HG03159 (cell line): ENCODE data around the gene ROBO2.

Experiments used
- ATAC-seq: cut with Tn5 transposase; IDR thresholded peaks from one replicate; pipeline ENCODE4 v1.9.1; 2021; ENCODE audit warnings: mild to moderate bottlenecking, moderate library complexity; ENCODE audit not compliant: unreplicated experiment

ROBO2 gene

DNA sequence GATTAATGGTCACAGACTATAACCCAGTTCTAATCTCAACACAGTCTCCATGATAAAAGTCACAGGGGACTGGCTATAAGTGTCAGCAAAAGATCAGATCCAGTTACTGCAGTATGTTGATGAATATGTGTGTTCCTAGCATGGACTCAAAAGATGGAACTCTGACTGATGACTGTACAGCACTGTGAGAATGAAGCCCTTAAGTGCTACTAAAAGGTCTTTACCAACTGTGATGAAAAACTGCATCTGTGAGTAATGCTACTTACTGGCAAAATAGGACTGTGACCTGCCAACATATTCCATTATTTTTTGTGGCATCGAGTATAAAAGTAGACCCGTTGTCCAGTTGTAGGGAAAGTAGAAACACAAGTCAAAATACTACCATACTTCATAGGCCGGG is 284.2 kb downstream of the ROBO2 start:
- no peak for ATAC-seq

GRCh38 chr3:77325280-77325679 is 285.4 kb downstream of the ROBO2 start:
- ATAC-seq: no peak

DNA sequence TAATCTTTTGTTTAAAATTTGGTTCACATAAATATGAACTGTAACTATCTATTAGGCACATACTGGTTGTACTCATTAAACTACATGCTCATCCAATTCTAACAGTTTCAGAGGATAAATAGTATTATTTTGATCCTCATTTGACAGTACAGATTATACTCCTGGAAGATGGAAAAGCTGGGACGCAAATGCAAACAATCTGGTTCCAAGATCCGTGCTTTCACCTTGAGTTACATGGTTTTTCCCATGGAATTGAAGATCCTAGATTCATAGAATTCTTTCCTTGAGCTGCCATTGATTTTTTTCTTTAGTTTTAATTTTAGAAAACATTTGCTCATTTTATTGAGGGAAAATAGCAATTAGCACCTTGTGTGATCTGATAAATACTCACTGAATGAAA is 285.8 kb downstream of the ROBO2 start:
- ATAC-seq: no peak

GRCh38 chr3:77326586-77326985 is 286.7 kb downstream of the ROBO2 start:
- no peak for ATAC-seq

- ATAC-seq: no peak
Measured at GRCh38 chr3:77328690-77329089, 288.8 kb downstream of the ROBO2 start.

DNA sequence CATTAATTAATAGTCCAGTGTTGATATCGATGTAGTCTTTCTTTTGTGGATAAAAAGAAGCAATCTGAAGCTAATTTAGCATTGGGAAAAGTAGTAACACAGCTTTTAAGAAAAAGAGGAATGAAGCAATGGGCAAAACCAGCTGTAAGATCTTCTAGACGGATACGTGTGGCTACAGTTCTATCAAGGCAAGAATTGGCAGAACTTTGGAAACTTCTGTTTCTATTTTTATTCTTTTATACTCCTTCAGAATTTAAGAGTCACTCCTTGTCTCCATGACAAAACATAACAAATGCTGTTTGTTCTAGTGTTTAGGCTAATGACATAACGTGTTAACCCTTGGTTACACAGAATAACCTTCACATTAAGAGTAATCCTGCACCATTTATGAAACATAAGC is 289.2 kb downstream of the ROBO2 start:
- no peak for ATAC-seq

DNA sequence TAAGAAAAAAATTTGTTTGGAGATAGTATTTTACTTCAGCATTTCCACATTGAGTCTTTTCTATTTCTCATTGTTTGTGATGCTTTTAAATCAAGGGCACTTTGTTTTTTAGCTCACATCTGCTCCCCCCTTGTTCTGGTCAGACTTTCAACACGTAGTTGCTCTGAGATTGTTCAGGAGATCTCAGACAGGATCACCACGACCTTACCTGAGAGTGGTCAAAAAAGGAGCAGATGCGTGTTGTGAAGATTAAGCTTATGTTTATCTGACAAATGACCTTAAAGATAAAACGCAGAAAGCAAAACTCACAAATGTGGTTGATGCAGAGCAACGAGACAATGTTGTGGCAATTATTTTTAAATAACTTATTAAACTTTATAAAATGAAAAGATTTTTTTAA is 298.3 kb downstream of the ROBO2 start:
- no peak for ATAC-seq

- ATAC-seq: no peak
Measured at GRCh38 chr3:77342027-77342426, 302.1 kb downstream of the ROBO2 start.

GRCh38 chr3:77342688-77343087 is 302.8 kb downstream of the ROBO2 start:
- no peak for ATAC-seq

DNA sequence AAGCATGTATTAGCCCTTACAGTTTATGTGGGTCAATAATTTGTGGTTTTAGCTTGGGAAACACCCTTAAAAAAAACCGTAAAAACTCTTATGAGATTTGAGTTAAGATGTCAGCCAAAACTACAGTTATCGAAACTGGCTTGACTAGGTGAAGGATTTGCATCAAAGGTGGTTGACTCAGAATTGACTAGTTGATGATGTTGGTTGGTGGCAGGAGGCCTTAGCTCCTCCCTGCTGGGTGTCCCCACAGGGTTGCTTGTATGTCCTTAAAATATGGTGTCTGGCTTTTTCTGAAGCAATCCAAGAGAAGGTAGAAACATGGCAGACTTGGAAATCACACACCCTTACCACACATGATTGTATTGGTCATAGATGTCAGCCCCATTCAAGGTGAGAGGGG is 305.1 kb downstream of the ROBO2 start:
- no peak for ATAC-seq

DNA sequence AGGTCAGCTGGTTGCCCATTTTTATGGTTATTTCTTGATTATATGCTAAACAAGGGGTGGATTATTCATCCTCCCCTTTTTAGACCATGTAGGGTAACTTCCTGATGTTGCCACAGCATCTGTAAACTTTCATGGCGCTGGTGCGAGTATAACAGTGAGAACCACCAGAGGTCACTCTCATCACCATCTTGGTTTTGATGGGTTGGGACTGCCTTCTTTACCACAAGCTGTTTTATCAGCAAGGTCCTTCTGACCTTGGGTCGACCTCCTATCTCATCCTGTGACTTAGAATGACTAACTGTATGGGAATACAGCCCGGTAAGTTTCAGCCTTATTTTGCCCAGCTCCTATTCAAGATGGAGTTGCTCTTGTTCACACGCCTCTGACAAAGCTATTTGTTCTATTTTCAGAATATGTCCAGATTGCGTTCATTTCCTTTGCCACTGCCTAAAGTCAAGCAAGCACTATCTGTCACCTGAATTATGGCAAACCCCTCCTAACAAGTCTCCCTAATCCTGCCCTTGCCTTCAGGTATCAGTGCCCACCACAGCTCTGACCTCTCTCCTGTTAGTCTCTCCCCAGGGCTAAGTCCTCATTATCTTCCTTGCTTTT is 308.5 kb downstream of the ROBO2 start:
- ATAC-seq: no peak

DNA sequence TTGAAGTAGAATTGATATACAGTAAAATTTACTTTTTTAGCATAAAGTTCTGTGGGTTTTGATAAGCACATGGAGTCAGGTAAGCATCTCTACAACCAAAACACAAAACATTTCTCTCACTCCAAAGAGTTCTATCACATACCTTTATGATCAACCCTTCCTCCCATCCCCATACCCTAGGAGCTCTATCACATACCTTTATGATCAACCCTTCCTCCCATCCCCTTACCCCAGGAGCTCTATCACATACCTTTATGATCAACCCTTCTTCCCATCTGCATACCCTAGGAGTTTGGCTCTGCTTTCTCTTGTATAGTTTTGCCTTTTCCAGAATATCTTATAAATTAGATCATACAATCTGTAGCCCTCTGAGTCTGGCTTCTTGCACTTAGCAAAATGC is 315.1 kb downstream of the ROBO2 start:
- ATAC-seq: no peak

GRCh38 chr3:77362936-77363335 is 323.0 kb downstream of the ROBO2 start:
- ATAC-seq: no peak

DNA sequence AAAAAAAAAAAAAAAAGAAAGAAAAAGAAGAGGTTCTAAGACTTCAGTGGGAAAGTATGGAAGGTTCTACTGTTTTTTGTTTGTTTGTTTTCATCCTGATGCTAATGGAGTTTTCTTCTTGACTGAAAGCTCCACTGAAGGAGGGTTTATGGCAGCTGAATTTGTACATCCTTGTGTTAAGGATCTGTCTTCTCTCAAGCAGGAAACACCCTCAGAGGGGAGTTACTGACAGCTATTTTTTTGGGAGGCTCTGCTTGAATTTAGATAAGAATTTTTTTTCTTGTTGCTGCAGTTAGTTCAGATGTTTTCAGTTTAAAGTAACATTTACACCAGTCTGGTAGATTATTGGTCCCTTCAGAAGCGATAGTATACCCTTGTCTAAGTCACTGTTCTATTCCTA is 325.3 kb downstream of the ROBO2 start:
- ATAC-seq: no peak

DNA sequence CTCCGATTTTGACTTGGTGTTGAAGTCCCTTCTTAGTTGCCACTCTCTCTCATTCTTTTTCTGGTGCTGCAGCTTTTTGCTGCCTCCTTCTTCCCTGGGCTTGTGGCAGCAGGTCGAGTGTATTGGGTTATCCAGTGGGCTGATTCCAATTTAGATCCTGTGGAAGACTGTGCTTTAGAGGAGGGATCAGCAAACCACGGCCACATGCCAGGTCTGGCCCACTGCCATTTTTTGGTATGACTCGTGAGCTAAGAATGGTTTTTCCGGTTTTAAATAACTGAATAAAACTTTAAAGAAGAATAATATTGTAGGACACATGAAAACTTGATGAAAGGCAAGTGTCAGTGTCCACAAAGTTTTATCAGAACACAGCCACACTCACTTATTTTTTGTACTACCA is 330.5 kb downstream of the ROBO2 start:
- no peak for ATAC-seq

DNA sequence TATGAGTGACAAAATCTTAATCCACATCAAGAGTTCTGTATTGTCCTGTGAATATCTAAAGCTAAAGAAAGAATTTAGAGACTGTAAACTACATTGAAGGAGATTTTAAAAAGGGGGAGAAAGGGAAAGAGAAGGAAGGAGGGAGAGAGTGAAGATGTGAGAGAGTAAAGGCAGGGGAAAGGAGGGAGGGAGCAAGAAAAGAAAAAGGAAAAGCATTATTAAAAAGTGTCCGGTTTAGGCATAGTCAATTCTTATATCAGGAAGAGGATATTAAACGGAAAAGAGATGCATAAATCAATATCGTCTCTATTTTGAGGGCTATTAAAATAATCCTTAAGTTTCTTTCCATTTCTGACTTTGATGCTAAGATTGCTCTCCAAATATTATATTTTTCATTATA is 332.1 kb downstream of the ROBO2 start:
- ATAC-seq: no peak

DNA sequence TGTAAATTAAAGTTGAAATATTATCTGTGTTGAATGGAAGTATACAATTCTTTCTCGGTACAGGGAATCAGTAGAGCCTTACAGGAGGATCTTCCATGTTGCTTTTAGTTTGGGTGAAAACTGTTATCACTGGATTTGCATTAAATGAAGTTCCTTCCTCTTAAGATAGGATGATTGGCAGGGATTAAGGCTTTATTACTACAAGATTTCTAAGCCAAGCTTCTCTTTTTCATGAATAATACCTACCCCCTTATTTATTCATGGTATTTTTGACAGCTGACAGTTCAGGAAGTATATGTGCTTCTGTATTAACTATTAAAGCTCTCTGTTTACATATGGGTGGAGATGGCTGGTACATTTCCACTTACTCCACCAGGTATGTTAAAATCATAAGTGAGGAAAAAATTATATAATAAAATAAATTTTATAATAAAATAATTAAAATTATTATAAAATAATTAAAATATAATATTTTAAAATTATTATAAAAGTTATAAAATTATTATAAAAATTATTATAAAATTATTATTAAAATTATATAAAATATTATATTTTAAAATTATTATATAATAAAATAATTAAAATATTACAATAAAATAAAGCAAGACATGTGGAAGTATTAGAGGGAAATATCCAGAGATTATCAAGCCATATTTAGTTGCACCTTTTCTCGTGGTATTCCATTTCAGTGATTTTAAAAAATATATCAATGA is 332.9 kb downstream of the ROBO2 start:
- ATAC-seq: no peak

GRCh38 chr3:77373619-77374018 is 333.7 kb downstream of the ROBO2 start:
- ATAC-seq: no peak

DNA sequence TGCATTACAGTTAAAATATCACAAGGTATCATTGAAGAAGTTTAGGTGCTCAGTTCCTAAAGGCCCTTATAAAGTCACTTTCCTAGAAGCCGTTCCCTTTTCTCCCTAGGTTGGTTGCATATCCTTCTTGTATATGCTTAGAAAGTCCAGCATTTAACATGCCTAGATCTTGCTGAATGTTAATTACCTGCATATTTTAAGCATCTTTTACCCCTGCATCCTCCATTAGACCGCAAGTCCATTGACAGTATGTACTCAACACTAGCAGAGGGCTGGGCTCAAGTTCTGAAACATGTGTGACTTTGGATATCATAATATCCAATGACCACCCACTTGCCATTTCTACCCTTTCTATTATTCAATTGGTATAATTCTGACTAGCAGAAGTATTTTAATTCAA is 336.6 kb downstream of the ROBO2 start:
- no peak for ATAC-seq

- no peak for ATAC-seq
Measured at GRCh38 chr3:77377717-77378116, 337.8 kb downstream of the ROBO2 start.

GRCh38 chr3:77380136-77380535 is 340.2 kb downstream of the ROBO2 start:
- no peak for ATAC-seq

DNA sequence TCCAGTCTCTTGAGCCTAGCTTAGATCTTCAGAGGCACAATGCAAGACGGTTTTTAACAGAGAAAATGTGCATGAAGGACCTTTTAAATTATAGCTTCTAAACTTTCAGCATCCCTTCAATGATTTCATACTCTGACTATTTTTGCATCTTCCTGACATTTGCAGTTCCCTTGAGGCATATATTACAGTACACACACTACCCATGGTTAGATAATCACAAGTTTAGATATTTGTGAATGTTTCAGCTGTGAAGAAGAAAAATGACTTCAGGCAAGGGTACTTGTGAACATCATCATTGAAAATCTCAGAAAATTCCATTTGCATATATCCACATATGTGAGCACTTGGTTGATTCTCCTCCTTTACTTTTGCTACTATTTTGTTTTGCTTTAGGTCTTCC is 341.5 kb downstream of the ROBO2 start:
- no peak for ATAC-seq

- no peak for ATAC-seq
Measured at GRCh38 chr3:77392181-77392580, 352.3 kb downstream of the ROBO2 start.
